ENCODE data around the gene PFKFB1.

The PFKFB1 gene

GRCh38 chrX:55008571-55009358 is 14.8 kb upstream of the PFKFB1 start:
- no peak for DNase-seq (ENCODE audit: low read depth)
- H3K4me3 ChIP-seq (ENCODE audit: low read depth, low read length), result no peak overlapping the region
- no peak for TF ChIP-seq CTCF (IDR thresholded peaks at IDR 0.05; ENCODE audit: insufficient read depth, low read depth, low read length, missing control alignments)

- DNase-seq (ENCODE audit: low read depth), result no peak
- no peak for TF ChIP-seq CTCF (IDR thresholded peaks at IDR 0.05; ENCODE audit: insufficient read depth, low read depth, low read length, missing control alignments)
- no peak overlapping the region for H3K4me3 ChIP-seq (ENCODE audit: low read depth, low read length)
Measured at GRCh38 chrX:55007656-55008055, 13.7 kb upstream of the PFKFB1 start.

- H3K4me3 ChIP-seq (ENCODE audit: low read depth, low read length), result no peak overlapping the region
- no peak for TF ChIP-seq CTCF (IDR thresholded peaks at IDR 0.05; ENCODE audit: insufficient read depth, low read depth, low read length, missing control alignments)
- DNase-seq (ENCODE audit: low read depth), result no peak
Measured at GRCh38 chrX:55006827-55007621, 13.0 kb upstream of the PFKFB1 start.

GRCh38 chrX:55005256-55005655 is 11.3 kb upstream of the PFKFB1 start:
- DNase-seq (ENCODE audit: low read depth), result no peak
- H3K4me3 ChIP-seq (ENCODE audit: low read depth, low read length), result no peak overlapping the region
- no peak for TF ChIP-seq CTCF (IDR thresholded peaks at IDR 0.05; ENCODE audit: insufficient read depth, low read depth, low read length, missing control alignments)

- TF ChIP-seq CTCF (IDR thresholded peaks at IDR 0.05; ENCODE audit: insufficient read depth, low read depth, low read length, missing control alignments), result no peak
- no peak for DNase-seq (ENCODE audit: low read depth)
- H3K4me3 ChIP-seq (ENCODE audit: low read depth, low read length), result no peak overlapping the region
Measured at GRCh38 chrX:55004231-55004630, 10.2 kb upstream of the PFKFB1 start.

- peak; percentile 94 for DNase-seq (ENCODE audit: low read depth)
- peak within 1 kb of the TSS; percentile 68 for H3K4me3 ChIP-seq (ENCODE audit: low read depth, low read length)
- no peak for TF ChIP-seq CTCF (IDR thresholded peaks at IDR 0.05; ENCODE audit: insufficient read depth, low read depth, low read length, missing control alignments)
Measured at GRCh38 chrX:54999717-55000598, 6.0 kb upstream of the PFKFB1 start, which contains the start of gene APEX2. TSS of gene APEX2 (plus strand) at chrX:55000363. CDS start at chrX:55000423, 60 bp downstream.

All from GM12865 (cell line).